HepG2 (cell line): ENCODE data around the gene CLEC18C. TPM values are rescaled to one million over a fixed set of nuclear protein-coding genes. Genes with fewer than 3 reads are reported as not detected.
A peak's percentile ranks its signal among the peaks of the same experiment; 100 is the strongest.

Experiments
- ARHGAP35 ChIP-seq: sonication (generic); formaldehyde crosslinking; IDR thresholded peaks from 2 replicates; pipeline ENCODE4 v1.9.0; 2022; ENCODE audit warnings: mild to moderate bottlenecking, inconsistent platforms, moderate library complexity, missing genetic modification reagents, borderline replicate concordance
- ARID3A ChIP-seq: IDR thresholded peaks from 2 replicates; pipeline ENCODE4 v1.6.1; 2012; ENCODE audit warnings: low read depth, low read length, improper control_type of control experiment
- CHD4 ChIP-seq: fragments of 200-600 bp; sonication (generic); IDR thresholded peaks from 2 replicates; pipeline ENCODE4 v1.7.0; 2017; ENCODE audit warnings: mild to moderate bottlenecking, low read length, borderline replicate concordance
- CREM ChIP-seq, 2 experiments: sonication (generic) in 1 of 2; formaldehyde crosslinking in 1 of 2; IDR thresholded peaks; 2 replicates each; pipeline versions ENCODE4 v1.4.0 to v1.6.1; 2016 to 2020; ENCODE audit warnings: antibody characterized with exemption in 1 of 2, mild to moderate bottlenecking in 1 of 2, missing genetic modification reagents in 1 of 2
- ERF ChIP-seq: IDR thresholded peaks from 2 replicates; pipeline ENCODE4 v1.6.1; 2018; ENCODE audit warnings: missing biosample characterization, missing genetic modification reagents
- HNRNPH1 ChIP-seq: fragments of 200-400 bp; formaldehyde crosslinking; optimal IDR thresholded peaks from 2 replicates; pipeline ENCODE3; 2017; ENCODE audit warnings: mild to moderate bottlenecking, low read depth, low read length
- HOXA9 ChIP-seq: sonication (generic); formaldehyde crosslinking; IDR thresholded peaks from 2 replicates; pipeline ENCODE4 v1.8.1; 2022; ENCODE audit warnings: missing genetic modification reagents, mild to moderate bottlenecking, moderate library complexity, borderline replicate concordance
- JUND ChIP-seq: sonication (generic); formaldehyde crosslinking; IDR thresholded peaks from 2 replicates; pipeline ENCODE4 v1.8.0; 2022; ENCODE audit warnings: mild to moderate bottlenecking, missing genetic modification reagents
- KAT2B ChIP-seq: fragments of 150-350 bp; IDR thresholded peaks from 2 replicates; pipeline ENCODE4 v1.6.1; 2014; ENCODE audit warnings: low read depth, low read length, borderline replicate concordance
- MAF1 ChIP-seq: sonication (generic); formaldehyde crosslinking; IDR thresholded peaks from 2 replicates; pipeline ENCODE4 v1.5.0; 2020; ENCODE audit warnings: missing genetic modification reagents, borderline replicate concordance
- PLSCR1 ChIP-seq: sonication (generic); formaldehyde crosslinking; IDR thresholded peaks from 2 replicates; pipeline ENCODE4 v1.5.0; 2020; ENCODE audit warnings: missing genetic modification reagents, mild to moderate bottlenecking, borderline replicate concordance
- PREB ChIP-seq: sonication (generic); formaldehyde crosslinking; IDR thresholded peaks from 2 replicates; pipeline ENCODE4 v1.4.0; 2020; ENCODE audit warnings: missing genetic modification reagents
- RBFOX2 ChIP-seq: fragments of 200-400 bp; formaldehyde crosslinking; IDR thresholded peaks from 2 replicates; pipeline ENCODE4 v1.6.1; 2017; ENCODE audit warnings: low read depth, mild to moderate bottlenecking, low read length
- RFX1 ChIP-seq: fragments of 450-650 bp; IDR thresholded peaks from 2 replicates; pipeline ENCODE4 v1.6.1; 2017
- TEAD3 ChIP-seq: optimal IDR thresholded peaks from 2 replicates; pipeline ENCODE3; 2016; ENCODE audit warnings: borderline replicate concordance
- ZMYM4 ChIP-seq: sonication (generic); formaldehyde crosslinking; IDR thresholded peaks from 2 replicates; pipeline ENCODE4 v1.8.1; 2023; ENCODE audit warnings: mild to moderate bottlenecking, missing genetic modification reagents
- ZNF558 ChIP-seq: sonication (generic); formaldehyde crosslinking; IDR thresholded peaks from 2 replicates; pipeline ENCODE4 v1.9.0; 2022; ENCODE audit warnings: mild to moderate bottlenecking, missing genetic modification reagents, borderline replicate concordance
- ZNF615 ChIP-seq: sonication (generic); formaldehyde crosslinking; IDR thresholded peaks from 2 replicates; pipeline ENCODE4 v1.5.0; 2020; ENCODE audit warnings: mild to moderate bottlenecking, missing genetic modification reagents, borderline replicate concordance
- ZSCAN22 ChIP-seq: sonication (generic); formaldehyde crosslinking; IDR thresholded peaks from 2 replicates; pipeline ENCODE4 v1.4.0; 2020; ENCODE audit warnings: mild to moderate bottlenecking, missing genetic modification reagents
- polyA plus RNA-seq, 8 experiments: library from polyadenylated mRNA; depleted of rRNA in 3 of 8; stranded (reverse) in 7 of 8; unstranded in 1 of 8; fragments of >200 nt; fragmentation: Illumina TruSeq in 4 of 8; extraction: Trizol in 4 of 8; gene quantifications; 2 replicates each; pipeline versions ENCODE4 v1.2.1 to v1.2.3, GENCODE V29; 2011 to 2016; ENCODE audit warnings: low read depth in 4 of 8, missing spikeins in 1 of 8, mixed read lengths in 1 of 8; ENCODE audit not compliant: insufficient read depth in 1 of 8
- total RNA-seq, 5 experiments: library from RNA; depleted of rRNA; stranded (reverse); fragments of >200 nt; fragmentation: Illumina TruSeq; extraction: Trizol; gene quantifications; 2 replicates each; pipeline ENCODE4 v1.2.3, GENCODE V29; 2016; ENCODE audit warnings: low read depth in 1 of 5
- TF ChIP-seq, protein P1 (sequence below): sonication (generic); formaldehyde crosslinking; IDR thresholded peaks from 2 replicates; pipeline ENCODE4 v1.9.0; 2022; ENCODE audit warnings: low read depth, missing genetic modification reagents
- TF ChIP-seq, protein P2 (sequence below): sonication (generic); formaldehyde crosslinking; IDR thresholded peaks from 2 replicates; pipeline ENCODE4 v1.4.0; 2020; ENCODE audit warnings: missing genetic modification reagents

Gene CLEC18C
- total and polyA plus RNA-seq, 2 of the 13 experiments (the other 11 are each of a cell fraction or from before 2014, with no cell fraction given): 0.15 to 0.29 TPM

DNA sequence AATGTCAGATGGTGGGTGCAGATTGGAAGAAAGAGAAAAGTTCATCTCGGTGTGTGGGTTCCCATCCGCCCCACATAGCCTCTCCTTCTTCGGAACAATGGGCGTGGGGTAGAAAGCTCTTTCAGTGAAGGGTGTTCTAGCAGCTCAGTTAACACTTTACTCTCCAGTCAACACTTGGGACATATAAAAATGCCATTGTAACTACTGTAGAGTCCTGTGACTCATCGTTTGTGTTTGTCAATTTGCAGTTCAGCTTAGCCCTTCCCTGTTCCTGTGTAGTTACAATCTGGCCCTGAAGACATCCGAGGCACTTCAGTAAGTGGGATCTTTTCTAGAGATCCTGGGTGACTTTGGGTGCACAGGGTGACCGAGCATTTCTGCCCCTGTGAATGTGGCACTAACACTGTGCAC, 11.5 kb upstream of the CLEC18C start (continued):
- TF ChIP-seq PREB (CRISPR knock-in tag) (no peak), RBFOX2 (no peak), ARID3A (no peak), CHD4 (no peak), HNRNPH1 (no peak), ZMYM4 (0 out of 2 replicates have a peak, but pooled peaks have one; percentile 25), CREM (IDR thresholded peaks at IDR 0.05) (no peak), CREM (CRISPR knock-in tag; IDR thresholded peaks at IDR 0.05) (no peak), ZNF558 (CRISPR knock-in tag) (no peak), ARHGAP35 (CRISPR knock-in tag) (no peak), HOXA9 (CRISPR knock-in tag) (no peak), ERF (CRISPR knock-in tag) (no peak), PLSCR1 (CRISPR knock-in tag) (no peak), JUND (CRISPR knock-in tag) (peak; percentile 71; the same call in 1 of the 2 replicates), TEAD3 (peak; percentile 31), ZSCAN22 (CRISPR knock-in tag) (no peak), KAT2B (no peak), ZNF615 (CRISPR knock-in tag) (no peak), MAF1 (CRISPR knock-in tag) (no peak), RFX1 (no peak)
- TF ChIP-seq, protein P1, sequence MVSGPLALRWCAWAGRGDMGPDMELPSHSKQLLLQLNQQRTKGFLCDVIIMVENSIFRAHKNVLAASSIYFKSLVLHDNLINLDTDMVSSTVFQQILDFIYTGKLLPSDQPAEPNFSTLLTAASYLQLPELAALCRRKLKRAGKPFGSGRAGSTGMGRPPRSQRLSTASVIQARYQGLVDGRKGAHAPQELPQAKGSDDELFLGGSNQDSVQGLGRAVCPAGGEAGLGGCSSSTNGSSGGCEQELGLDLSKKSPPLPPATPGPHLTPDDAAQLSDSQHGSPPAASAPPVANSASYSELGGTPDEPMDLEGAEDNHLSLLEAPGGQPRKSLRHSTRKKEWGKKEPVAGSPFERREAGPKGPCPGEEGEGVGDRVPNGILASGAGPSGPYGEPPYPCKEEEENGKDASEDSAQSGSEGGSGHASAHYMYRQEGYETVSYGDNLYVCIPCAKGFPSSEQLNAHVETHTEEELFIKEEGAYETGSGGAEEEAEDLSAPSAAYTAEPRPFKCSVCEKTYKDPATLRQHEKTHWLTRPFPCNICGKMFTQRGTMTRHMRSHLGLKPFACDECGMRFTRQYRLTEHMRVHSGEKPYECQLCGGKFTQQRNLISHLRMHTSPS (CRISPR knock-in tag): no peak
- TF ChIP-seq, protein P2, sequence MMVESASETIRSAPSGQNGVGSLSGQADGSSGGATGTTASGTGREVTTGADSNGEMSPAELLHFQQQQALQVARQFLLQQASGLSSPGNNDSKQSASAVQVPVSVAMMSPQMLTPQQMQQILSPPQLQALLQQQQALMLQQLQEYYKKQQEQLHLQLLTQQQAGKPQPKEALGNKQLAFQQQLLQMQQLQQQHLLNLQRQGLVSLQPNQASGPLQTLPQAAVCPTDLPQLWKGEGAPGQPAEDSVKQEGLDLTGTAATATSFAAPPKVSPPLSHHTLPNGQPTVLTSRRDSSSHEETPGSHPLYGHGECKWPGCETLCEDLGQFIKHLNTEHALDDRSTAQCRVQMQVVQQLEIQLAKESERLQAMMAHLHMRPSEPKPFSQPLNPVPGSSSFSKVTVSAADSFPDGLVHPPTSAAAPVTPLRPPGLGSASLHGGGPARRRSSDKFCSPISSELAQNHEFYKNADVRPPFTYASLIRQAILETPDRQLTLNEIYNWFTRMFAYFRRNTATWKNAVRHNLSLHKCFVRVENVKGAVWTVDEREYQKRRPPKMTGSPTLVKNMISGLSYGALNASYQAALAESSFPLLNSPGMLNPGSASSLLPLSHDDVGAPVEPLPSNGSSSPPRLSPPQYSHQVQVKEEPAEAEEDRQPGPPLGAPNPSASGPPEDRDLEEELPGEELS (CRISPR knock-in tag): 0 out of 2 replicates have a peak, but pooled peaks have one; percentile 19
